Endothelial cell of hepatic sinusoid (primary cell): Measurements from ENCODE around the gene OR8B2.
"Not testable (repeated sequence)": the region's sequence is repeated elsewhere in the genome, so short reads cannot be mapped to it uniquely, and the experiment has no call there.

Experiments used
- in situ Hi-C: cut with HindIII; loops from 2 replicates; pipeline ENCODE4 v1.10.0; 2017; ENCODE audit warnings: low sequenced_read_pairs

OR8B2 gene, protein sequence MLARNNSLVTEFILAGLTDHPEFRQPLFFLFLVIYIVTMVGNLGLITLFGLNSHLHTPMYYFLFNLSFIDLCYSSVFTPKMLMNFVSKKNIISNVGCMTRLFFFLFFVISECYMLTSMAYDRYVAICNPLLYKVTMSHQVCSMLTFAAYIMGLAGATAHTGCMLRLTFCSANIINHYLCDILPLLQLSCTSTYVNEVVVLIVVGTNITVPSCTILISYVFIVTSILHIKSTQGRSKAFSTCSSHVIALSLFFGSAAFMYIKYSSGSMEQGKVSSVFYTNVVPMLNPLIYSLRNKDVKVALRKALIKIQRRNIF

DNA sequence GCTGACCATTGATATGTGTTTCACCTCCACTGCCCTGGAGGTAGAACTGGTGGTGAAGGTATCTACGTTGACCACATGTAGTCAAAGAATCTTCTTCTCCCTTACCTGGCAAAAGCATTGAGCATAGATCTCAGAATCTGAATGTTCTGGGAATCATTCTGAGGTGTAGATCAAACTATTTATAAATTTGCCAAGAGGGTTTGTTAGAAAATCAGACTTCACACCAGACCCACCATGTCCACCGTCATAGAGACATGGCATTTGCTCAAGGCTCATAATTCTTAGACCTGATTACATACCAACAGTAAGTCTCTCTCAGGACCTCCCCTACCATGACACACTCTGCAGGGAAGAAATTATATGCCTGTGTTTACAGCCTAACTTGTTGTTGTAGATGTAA lies at the start of gene OR8B2:
Gene OR8B2, minus strand, starts transcription at position 101 of the 400 bp plus-strand sequence. CDS start 1,156 bp downstream, outside the sequence.
- in situ Hi-C loops, result no loop called here

DNA sequence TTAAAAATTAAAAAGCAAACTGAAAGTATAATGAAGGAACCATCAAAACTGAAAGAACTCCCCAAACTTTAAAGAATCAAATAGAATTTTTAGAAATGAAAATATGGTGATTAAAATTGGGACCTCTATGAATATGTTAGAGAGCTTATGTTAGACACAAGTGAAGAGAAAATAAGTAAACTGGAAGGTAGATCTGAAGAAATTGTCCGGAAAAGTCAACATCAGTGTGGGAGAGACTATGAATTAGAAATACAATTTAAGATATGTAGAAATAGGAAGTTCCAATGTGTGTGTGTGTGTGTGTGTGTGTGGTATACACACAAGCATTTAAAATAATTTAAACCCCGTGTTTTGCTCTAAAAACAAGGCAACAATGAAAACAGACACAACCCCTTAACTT lies 45.3 kb upstream of the OR8B2 start:
- in situ Hi-C loops, result no loop called here

DNA sequence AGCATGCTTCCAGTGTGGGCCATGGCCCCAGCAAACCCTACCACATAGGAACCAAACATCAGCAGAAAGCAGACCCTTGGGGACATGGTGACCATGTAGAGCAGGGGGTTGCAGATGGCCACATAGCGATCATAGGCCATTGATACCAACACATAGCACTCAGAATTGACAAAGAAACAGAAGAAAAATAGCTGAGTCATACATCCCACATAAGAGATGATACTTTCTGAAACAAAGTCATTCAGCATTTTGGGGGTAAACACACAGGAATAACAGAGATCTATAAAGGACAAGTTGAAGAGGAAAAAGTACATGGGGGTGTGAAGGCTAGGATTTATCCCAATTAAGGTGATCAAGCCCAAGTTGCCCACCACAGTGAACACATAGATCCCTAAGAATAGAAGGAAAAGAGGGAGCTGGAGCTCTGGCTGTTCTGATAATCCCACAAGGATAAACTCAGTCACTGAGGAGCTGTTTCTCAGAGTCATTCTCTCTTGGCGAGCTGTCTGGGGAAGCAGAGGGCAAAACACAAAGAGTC lies 40.2 kb upstream of the OR8B2 start, which contains the start of gene OR8B4:
Gene OR8B4, minus strand, starts transcription at position 488 of the 538 bp plus-strand sequence. Its CDS starts 0 bp downstream, at position 488.
- in situ Hi-C loops, result no loop called here

DNA sequence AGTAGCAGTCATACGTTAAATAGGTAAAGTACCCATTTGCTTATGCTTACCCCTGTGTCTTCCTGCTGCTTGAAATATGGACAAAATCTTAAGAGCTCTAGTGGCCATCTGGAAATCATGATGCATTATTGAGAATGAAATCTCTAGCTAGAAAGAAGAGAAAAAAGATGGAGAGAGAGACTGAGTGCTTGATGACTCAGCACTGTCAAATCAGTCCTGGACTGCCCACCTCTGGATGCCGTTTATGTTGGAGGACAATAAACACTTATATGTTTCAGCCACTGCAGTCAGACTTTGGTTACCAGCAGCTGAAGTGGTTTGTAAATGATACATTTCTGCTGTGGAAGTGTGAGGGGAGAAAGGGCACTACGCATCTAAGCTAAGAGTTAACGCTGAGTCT lies 36.7 kb upstream of the OR8B2 start:
- in situ Hi-C loops, result no loop called here

DNA sequence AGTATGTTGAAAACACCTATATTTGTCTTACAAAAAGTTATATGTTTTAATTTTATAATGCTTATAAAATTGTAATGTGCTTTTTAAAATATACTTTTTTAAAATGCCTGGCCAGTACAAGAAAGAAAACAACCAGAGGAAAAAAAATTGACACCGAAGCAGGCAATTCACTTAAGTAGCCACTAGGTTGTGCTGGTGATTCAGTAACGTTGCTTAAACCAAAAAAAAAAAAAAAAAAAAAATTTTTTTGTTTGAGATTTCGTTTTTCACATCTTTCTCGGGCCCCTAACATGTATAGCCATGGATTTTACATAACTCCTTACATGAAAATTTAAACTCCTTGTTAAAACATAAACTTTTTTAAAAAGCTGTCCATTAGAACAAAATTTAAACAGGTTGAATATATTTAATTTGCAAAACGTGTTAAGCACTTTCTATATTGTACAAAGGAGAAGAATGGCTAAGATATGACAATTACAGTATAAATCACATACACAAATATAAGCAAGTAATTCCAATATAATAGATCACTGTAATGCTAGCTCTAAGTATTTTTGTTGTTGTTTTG lies 31.1 kb upstream of the OR8B2 start:
- in situ Hi-C loops, result no loop called here

DNA sequence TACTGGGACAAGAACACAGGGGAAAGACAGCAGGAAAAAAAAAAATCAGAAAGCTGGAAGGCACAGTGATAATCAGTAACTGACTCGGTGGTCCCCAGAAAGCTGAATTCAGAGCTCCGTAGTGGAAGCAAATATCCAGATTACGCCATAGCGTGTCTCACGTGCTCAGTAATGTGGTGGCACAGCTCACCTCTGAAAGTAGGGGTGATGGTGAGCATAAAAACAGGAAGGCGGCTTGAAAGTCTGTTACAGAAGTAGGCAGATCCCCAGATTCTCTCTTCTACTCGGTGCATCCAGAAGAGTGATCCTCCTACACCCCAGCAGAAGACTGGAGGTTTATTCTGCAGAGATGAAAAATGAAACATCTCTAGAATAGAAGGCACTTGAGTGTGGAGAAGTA lies 25.6 kb upstream of the OR8B2 start:
- in situ Hi-C loops, result no loop called here

DNA sequence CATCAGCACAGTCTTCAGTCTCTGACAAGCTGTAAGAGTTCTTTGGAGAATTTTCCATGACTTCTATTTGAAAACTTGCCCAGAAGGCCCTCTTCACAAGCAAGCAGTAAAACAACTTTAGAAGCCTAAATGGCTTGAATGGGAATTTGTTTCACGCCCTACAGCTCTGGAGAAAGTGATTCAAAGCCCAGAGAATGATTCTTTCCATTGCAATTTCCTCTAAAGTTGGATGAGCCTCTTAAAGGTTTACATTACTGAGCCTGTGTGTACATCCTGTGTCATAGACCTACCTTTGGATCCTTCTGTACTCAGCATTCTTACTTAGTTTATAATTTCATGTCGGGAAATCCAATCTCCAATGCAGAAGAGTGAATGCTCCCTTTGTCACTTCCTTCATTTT lies 21.3 kb upstream of the OR8B2 start:
- in situ Hi-C loops, result no loop called here

DNA sequence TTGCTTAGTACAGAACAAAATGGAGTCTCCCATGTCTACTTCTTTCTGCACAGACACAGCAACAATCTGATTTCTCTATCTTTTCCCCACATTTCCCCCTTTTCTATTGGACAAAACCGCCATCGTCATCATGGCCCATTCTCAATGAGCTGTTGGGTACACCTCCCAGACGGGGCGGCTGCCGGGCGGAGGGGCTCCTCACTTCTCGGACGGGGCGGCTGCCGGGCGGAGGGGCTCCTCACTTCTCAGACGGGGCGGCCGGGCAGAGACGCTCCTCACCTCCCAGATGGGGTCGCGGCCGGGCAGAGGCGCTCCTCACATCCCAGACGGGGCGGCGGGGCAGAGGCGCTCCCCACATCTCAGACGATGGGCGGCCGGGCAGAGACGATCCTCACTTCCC lies 18.9 kb upstream of the OR8B2 start:
- in situ Hi-C loops, result not testable (repeated sequence)

DNA sequence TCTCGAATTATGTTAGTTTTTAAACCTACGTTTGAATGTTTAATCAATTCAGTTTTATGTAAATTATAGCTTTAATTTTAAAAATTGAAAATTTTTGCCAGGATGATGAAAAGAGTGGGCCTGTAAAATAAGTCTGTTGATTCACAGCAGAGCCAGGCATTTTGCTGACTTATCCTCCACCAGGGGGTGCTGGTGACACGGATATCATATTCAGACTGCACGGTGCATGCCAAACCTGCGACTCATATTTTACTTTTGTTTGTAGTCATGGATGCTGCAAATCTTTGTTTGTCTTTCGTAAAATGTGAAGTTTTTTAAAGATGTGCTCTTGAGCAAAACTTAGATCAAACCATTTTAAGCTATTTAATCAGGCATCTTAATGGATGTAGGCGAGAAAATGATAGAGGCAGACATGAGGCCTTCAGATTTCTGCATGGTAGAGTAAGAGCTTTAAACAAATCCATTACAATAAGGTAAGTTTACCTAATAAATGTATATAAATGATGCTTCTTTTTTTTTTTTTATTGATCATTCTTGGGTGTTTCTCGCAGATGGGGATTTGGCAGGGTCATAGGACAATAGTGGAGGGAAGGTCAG lies 18.1 kb upstream of the OR8B2 start:
- in situ Hi-C loops, result no loop called here

DNA sequence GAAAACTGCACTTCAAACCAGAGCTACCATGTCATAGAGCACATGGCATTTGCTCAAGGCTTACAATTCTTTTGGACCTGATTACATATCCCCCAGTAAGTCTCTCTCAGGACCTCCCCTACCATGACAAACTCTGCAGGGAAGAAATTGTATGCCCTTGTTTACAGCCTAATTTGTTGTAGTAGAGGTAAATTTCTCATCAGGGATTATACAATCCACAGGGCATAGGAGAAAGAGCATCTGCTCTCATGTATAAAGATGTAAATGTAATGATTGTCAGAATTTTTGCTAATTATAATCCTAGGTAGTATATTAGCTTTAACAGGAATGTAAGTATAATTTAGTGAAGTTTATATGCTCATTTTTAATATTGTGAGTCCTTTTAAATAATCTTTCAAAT lies 14.6 kb upstream of the OR8B2 start, which contains the start of gene OR8B3:
Gene OR8B3, minus strand, starts transcription at position 101 of the 400 bp plus-strand sequence. CDS start 1,673 bp downstream, outside the sequence.
- in situ Hi-C loops, result no loop called here

DNA sequence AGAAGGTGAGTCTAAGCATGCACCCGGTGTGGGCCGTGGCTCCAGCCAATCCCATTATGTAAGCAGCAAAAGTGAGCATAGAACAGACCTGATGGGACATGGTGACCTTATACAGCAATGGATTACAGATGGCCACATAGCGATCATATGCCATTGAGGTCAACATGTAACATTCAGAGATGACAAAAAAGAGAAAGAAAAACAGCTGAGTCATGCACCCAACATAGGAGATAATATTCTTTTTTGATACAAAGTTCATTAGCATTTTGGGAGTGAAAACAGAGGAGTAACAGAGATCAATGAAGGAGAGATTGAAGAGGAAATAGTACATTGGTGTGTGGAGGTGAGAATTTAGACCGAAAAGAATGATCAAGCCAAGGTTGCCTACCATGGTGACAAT lies 12.5 kb upstream of the OR8B2 start:
- in situ Hi-C loops, result not testable (repeated sequence)

DNA sequence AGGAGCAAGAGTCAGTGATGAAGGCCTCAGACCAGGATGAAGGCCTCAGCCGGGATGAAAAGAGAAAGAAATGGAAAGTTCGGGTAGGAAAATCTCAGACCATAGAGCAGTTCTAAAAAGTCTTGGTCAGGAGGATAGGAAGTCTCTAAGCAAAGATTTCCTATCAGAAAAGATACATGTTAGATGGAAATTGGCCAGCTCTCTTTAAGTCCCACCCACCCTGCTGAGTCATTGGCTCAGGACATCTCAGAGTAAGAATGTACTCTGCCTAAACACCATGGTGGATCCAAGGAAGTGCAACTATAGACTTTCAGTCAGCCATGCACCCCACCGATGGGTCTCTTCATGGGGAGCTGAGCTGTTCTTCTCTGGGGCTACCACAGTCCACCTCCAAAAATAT lies 10.1 kb upstream of the OR8B2 start:
- in situ Hi-C loops, result no loop called here

DNA sequence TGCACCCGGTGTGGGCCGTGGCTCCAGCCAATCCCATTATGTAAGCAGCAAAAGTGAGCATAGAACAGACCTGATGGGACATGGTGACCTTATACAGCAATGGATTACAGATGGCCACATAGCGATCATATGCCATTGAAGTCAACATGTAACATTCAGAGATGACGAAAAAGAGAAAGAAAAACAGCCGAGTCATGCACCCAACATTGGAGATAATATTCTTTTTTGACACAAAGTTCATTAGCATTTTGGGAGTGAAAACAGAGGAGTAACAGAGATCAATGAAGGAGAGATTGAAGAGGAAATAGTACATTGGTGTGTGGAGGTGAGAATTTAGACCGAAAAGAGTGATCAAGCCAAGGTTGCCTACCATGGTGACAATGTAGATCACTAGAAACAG lies 1.4 kb downstream of the OR8B2 start:
- in situ Hi-C loops, result not testable (repeated sequence)

DNA sequence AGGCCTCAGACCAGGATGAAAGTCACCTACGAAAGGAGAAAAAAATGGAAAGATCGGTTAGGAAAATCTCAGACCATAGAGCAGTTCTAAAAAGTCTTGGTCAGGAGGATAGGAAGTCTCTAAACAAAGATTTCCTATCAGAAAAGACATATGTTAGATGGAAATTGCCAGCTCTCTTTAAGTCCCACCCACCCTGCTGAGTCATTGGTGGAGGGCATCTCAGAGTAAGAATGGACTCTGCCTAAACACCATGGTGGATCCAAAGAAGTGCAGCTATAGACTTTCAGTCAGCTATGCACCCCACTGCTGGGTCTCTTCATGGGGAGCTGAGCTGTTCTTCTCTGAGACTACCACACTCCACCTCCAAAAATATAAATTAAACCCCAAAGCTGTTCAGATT lies 3.7 kb downstream of the OR8B2 start:
- in situ Hi-C loops, result no loop called here

DNA sequence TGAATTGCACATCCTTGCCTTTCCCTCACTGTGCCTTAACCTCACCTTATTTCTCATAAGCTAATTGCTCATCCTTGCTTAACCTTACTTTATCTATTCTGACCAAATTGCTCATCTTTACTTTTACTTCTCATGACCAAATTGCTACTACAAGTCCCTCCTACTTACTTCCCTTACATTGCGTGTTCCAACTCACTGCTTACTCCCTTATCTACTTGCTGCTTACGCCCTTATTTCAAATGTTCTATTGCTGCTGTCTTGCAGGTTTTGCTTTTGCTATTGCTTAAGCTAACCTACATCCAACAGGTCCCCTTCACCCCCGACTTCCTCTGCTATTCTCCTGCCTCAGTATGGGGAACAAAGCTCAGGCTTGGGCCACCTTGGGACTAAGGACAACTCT lies 8.0 kb downstream of the OR8B2 start:
- in situ Hi-C loops, result no loop called here

DNA sequence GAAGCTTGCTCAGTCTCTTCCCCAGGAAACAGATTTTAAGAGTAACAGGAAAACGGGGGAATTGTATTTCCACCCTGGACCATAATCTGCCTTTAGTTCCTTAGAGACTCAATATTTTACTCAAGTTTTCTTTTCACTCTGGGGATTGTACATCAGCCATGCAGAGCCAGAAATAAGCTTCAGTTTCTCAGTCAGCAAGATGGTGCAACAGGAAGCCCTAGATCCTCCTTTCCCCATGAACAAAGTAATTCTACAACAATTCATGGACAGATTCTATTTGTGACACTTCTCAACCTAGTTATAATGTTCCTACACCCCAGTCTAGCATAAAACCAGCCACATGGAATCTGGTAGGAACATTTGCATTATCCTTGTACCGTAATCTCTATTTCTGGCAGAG lies 24.7 kb downstream of the OR8B2 start:
- in situ Hi-C loops, result no loop called here

DNA sequence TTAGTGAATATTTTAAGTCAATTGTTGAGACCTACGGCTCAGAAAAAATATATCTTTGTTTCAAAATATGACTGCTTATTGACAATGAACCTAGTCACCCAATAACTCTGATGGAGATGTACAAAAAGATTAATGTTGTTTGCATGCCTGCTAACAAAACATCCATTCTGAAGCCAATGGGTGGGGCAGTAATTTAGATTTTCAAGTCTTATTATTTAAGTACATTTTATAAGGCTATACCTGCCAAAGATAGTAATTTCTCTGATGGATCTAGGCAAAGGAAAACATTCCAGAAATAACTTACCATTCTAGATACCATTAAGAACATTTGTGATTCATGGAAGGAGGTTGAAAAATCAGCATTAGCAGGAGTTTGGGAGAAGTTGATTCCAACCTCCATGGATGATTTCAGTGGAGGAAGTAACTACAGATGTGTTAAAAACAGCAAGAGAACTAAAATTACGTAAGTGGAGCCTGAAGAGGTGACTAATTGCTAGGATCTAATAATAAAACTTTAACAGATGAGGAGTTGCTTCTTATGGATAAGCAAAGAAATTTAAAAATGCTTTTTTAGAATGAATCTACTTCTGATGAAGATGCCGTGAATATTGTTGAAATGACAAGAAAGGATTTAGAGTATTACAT lies 37.9 kb downstream of the OR8B2 start:
- in situ Hi-C loops, result no loop called here

DNA sequence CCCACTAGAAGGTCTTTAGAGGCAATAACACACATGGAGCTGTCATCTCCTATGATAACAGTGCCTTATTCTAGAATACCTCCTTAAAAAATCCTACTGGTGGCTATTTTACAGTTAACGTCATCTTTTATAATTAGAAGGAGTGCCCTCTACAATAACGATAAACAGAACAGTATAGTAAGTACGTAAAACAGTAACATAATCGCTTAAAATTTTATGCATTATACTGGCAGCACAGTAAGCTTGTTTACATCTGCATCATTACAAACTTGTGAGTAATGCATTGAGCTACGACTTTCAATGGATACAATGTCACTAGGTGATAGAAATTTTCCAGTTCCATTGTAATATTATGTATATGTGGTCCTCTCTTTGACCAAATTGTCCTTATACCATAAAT lies 40.0 kb downstream of the OR8B2 start:
- in situ Hi-C loops, result no loop called here

DNA sequence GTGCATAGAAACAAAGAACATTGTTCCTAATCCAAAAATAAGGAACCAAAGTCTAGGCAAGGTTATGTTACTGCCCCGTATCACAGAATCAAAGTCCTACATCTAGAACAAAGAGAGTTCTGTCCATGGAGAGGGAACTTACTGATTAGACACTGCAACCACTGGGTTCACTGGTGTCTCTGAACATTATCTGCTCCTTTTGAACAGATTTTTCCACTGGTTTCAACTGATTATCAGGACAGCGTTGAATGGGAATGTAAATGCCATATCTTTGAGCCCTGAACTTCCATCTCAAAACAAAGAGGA lies 44.2 kb downstream of the OR8B2 start:
- in situ Hi-C loops, result no loop called here

DNA sequence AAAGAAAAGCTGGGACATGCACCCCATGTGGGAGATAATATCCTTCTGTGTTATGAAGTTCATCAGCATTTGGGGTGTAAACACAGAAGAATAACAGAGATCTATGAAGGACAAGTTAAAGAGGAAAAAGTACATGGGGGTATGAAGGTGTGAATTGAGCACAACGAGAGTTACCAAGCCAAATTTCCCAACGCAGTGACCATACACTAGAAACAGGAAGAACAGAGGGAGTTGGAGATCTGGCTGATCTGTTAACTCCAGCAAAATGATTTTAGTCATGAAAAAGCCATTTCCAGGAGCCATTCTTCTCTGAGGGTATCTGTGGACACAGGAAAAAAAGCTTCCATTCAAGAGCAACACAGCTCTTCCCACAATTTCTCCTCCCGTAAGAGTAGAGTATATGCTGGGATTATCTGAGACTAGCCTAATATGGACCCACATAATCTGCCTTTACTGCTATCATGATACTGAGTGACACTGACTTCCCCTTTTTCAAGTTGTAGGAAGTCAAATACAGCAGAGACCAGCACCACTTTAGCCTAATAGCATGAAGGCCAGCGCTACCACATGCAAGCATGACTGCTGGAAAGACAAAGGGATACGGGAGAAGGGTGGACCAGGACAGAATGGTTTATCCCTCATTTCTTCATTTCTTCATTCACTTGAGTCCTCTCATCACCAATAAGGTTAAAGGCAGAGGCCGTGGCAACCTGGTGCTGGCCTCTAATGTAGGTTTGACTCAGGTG lies 44.7 kb downstream of the OR8B2 start:
- in situ Hi-C loops, result no loop called here
